ENCODE data around the gene ZC3H18.

ZC3H18 gene

DNA sequence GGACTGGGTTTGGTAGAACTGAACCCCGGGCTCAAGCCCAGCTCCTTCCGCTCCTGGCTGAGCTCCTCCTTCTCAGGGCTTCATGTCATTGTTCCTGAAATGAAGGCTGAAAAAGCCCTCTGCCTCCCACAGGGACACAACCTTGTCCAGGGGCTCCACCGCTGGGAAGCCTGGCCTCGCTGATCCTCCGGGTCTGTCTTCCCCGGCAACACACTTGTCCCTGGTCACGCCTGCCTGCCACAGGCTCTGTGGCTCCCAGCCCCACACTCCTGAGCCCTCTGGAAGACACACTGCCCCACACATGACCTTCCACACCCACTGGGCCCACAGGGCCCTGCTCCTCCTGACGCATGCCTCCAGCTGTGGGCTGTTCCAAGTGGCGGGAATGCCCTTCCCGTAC, 18.0 kb upstream of the ZC3H18 start:
- no peak for DNase-seq

DNA sequence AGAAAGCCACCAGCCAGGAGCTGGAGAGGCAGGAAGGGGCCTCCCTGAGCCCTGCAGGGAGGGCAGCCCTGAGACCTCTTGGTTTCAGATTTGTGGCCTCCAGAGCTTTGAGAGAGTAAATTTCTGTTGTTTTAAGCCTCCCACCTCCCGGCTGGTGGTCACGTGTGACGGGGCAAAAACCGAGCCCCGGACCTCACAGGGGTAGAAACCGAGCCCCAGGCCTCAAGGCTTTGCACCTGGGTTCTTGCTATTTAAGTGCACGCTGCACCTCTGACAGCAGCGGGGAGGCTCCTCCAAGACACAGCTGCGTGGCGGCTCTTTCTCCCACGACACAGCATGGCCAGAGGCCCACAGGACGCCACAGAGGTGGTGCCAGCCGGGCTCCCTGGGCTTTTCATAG, 17.4 kb upstream of the ZC3H18 start:
- DNase-seq: no peak

DNA sequence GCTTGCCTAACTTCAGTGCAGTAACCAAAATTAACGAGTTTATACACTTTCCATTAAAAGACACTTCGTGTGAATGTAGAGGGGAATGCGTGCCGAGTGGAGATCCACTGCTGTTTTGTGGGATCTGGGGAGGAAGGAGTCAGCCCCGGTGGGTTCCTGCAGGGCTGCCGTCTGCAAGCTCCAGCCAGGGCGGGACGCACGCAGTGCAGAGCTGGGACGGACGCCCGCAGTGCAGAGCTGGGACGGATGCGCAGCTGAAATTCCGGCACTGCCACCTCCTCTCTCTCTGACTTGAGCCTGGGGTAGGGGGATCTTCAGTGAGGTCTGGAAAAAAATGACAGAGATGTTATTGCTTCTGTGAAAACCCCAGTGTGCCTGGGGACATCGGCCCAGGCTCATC, 16.5 kb upstream of the ZC3H18 start:
- DNase-seq: no peak

DNA sequence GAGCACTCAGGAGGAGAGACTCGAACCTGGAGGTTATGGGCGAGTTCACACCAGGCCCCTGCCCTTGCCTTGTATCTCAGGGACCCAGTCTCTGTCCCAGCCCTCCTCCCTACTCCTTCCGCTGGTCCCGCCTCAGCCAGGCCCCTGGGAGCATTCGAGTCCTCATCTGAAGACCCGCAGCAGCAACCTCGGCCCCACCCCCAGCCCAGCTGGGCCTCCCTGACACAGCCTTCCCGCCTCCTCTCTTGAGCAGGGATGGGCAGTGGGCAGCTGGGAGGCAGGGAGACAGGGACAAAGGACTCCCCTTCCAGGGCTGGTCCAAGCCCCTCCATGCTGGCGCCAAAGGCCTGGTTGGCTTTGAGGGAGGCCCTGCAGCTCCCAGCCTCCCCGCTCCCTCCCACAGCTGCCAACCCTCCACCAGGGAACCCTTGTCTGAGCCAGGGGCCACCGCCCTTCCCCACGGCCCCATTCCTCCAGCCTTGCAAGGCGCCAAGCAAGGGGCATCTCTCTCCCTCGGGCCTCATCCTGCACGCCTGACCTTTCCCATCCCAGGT, 15.4 kb upstream of the ZC3H18 start:
- no peak for DNase-seq

DNA sequence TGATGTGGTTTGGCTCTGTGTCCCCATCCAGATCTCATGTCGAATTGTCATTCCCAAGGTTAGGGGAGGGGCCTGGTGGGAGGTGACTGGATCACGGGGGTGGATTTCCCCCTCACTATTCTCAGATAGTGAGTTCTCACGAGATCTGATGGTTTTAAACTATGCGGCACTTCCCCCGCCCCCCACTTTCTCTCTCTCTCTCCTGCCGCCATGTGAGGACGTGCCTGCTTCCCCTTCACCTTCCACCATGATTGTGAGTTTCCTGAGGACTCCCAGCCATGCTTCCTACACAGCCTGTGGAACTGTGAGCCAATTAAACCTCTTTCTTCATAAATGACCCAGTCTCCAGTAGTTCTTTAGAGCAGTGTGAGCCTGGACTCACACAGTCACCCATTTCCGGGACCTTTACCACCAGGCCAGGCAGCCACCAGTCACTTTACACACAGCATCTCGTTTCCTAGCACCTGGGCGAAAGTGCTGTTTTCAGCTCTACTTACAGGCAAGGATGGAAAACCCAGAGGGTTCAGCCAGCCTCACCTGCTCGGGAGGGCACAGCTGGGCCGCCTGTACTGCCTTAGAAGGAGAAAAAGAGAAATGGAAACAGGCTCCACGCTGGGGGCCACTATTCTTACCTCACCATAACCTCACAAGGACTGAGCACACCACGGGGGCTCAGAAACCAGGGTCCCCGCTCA, 13.8 kb upstream of the ZC3H18 start:
- DNase-seq: no peak

- DNase-seq: no peak
Measured at GRCh38 chr16:88558457-88559442, 11.5 kb upstream of the ZC3H18 start.

DNA sequence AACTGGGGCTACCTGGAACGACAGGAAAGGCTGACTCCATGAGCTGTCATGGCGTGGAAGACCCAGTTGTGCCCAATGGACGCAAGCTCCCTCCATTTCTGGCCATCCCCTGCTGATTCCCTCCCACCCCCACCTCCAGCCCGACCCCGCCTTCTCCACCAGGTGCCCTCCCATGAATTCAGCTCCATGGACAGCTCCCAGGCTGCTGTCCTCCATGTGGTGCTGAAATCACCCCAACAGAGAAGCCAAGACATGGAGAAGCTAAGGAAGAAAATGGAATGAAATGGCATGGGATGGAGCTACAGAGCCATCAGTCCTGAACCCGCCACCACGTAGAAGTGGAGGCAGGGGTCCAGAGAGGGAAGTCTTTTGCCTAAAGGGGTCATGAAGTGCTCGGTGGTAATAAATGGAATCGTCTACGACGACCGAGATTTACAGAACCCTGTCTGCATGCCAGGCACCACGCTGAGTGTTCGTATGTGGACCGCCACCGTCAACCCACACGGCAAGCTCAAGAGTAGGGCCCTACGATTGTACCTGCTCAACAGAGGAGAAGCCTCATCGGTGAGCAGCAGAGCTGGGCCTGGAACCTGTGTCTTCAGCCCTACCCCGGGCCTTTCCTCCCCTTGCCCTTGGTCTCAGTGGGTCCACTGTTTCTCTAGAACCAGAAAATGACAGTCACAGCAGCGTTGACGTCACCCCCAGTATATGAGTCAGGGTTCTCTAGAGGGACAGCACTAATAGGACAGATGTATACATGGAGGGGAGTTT, 9.3 kb upstream of the ZC3H18 start:
- DNase-seq: no peak

GRCh38 chr16:88561485-88562359, 8.5 kb upstream of the ZC3H18 start:
- DNase-seq: peak; percentile 44 to 47

GRCh38 chr16:88566158-88566557, 4.0 kb upstream of the ZC3H18 start:
- peak; percentile 44 to 49 for DNase-seq

- DNase-seq: no peak
Measured at GRCh38 chr16:88568710-88569613, 1.2 kb upstream of the ZC3H18 start.

DNA sequence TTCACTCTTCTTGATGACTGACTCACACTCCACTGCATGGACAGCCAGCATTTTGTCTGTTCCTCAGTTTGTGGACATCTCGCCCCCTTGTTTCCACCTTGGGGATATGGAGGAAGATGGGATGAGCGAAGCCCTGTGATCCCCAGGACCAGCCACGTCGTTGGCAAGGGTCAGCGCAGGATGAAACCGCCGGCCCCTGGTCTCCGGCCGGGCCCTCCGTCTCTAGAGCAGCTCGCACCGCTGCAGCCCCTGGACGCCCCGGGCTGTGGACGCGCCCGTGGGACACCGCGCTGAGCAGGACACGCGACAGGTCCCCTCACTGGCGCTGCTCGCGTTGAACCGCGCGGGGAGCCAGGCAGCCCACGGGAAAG, 604 bp upstream of the ZC3H18 start:
- no peak for DNase-seq

DNA sequence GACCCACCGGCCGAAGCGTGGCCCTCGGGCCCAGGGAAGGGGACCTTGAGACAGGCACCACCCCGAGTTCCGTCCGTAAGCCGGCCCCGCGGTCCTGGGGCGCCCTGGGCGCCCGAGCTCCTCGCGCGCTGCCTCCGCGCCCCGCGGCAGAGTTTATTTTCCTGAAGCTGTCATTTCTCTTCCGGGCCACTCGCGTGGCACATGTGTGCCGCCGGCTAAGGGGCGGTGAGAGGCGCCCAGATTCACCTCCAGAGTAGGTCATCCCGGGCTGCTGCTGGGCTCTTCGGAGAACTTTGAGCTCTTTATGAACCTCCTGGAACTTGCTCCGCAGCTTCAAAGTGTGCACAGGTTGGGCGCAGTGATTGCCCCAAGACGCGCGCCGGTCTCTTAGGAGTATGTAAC, 489 bp downstream of the ZC3H18 start:
- peak; percentile 26 to 40 for DNase-seq

GRCh38 chr16:88575251-88575650, 5.0 kb downstream of the ZC3H18 start:
- no peak for DNase-seq

DNA sequence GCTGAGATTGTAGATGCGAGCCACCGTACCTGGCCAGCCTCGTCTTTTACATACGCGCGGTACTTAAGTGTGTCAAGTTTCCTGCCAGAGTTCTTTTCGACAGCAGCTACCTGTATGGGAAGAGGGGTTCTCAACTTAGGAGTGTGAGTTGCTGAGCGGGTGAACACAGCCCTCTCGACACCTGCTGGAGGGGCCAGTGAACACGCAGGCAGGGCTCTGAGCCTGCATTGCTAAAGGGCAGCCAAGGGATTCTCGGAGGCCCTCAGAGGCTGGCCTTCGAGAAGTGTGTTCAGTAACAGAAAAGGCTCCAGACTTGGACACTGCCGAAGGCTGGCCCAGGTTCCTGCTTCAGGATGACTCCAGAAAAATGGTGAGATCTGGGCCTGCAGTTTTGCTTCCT, 6.1 kb downstream of the ZC3H18 start:
- no peak for DNase-seq

GRCh38 chr16:88577166-88577565, 7.0 kb downstream of the ZC3H18 start:
- no peak for DNase-seq

DNA sequence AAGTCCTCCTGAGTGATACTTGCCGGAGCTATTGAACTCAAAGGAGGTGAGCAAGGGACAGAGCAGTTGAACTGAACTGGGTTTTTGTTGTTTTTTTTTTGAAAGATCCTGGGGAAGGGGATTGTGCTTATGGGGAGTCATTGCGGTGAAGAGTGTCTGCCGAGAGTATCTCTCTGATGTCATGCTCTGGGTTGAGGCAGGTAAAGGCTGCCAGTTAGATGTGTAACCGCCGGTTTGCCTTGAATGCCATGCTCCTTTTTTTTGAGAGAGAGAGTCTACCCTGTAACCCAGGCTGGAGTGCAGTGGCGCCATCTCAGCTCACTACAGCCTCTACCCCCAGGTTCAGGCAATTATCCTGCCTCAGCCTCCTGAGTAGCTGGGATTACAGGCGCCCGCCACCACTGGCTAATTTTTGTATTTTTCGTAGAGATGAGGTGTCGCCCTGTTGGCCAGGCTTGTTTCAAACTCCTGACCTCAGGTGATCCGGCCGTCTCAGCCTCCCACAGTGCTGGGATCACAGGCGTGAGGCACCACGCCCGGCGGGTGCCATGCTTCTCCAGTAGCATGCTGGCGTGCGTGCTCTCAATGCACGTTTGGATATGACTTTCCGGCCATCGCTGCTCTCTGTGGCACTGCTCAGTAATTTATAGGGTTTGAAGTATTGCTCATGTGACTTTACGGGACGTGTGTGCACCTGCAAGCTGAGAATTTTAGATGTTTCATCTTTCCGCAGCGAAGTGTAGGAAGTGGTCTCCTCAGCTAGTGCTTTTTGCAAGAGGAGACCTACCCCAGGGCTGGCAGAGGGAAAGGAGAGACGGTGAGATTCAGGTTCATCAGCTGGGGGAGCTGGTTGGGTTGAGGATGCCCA, 8.5 kb downstream of the ZC3H18 start:
- DNase-seq: no peak

DNA sequence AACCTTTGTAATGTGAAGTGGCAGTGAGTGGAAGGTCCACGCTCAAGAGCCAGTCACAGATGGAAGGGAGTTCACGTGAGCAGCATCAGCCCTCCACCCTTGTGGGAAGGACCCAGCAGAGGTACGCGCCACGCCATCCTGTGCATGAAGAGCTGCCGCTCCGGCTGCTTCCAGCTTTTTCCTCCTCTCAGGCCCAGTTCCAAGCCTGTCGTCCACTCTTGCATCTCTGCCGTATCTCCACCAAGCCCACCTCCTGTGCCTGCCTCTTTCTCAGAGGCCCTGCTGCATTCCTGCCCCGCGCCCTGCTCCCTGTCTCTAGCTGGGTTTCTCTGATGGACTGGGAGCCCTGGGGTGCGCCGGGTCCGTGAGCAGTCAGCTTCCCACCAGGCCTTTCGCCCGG, 10.2 kb downstream of the ZC3H18 start:
- no peak for DNase-seq

- no peak for DNase-seq
Measured at GRCh38 chr16:88581033-88581432, 10.8 kb downstream of the ZC3H18 start.

- DNase-seq: no peak
Measured at GRCh38 chr16:88582912-88583575, 12.8 kb downstream of the ZC3H18 start.
